Tibial artery (tissue), 4 donors: ENCODE results near the gene F2R.

Source experiments
- DNase-seq, 2 donors: peaks; one replicate each; pipeline ENCODE4 v3.0.0-alpha.2; 2019
- H3K27ac ChIP-seq, 2 donors: fragments of 200-600 bp; sonication (generic) in 1 of 2; 1 replicate in 1 of 2; 2 replicates in 1 of 2; pipeline ENCODE4 v1.5.1; 2018 to 2019; ENCODE audit warnings: mild to moderate bottlenecking in 1 of 2
- H3K27me3 ChIP-seq, 2 donors: fragments of 200-600 bp; sonication (generic) in 1 of 2; one replicate each; pipeline versions ENCODE4 v1.5.1 to v1.6.0; 2016 to 2019
- H3K36me3 ChIP-seq, 3 donors: fragments of 200-600 bp; sonication (generic) in 2 of 3; one replicate each; pipeline ENCODE4 v1.5.1; 2016 to 2019; ENCODE audit warnings: mild to moderate bottlenecking in 2 of 3
- H3K4me1 ChIP-seq, 4 donors: fragments of 200-600 bp; sonication (generic) in 2 of 4; 1 replicate in 3 of 4; 2 replicates in 1 of 4; pipeline ENCODE4 v1.5.1; 2016 to 2019
- H3K4me3 ChIP-seq, 2 donors: fragments of 200-600 bp; sonication (generic) in 1 of 2; 1 replicate in 1 of 2; 2 replicates in 1 of 2; pipeline ENCODE4 v1.5.1; 2018 to 2019; ENCODE audit warnings: mild to moderate bottlenecking in 2 of 2
- H3K9me3 ChIP-seq, 3 donors: fragments of 200-600 bp; sonication (generic) in 1 of 3; one replicate each; pipeline ENCODE4 v1.5.1; 2016 to 2019
- intact Hi-C: fragments of 100-400 bp; cut with DNase I; formaldehyde crosslinking; loops from one replicate; pipeline ENCODE4 v1.15.0; 2023; ENCODE audit warnings: low total_unique reads
- TF ChIP-seq, protein P1 (sequence below), 2 experiments: fragments of 200-600 bp in 1 of 2; fragments of 450-650 bp in 1 of 2; IDR thresholded peaks; one replicate each; pipeline ENCODE4 v1.5.1; 2017 to 2019; ENCODE audit warnings: antibody characterized with exemption in 2 of 2, mild to moderate bottlenecking in 1 of 2, moderate library complexity in 1 of 2

The F2R gene

GRCh38 chr5:76704131-76704663 lies 11.7 kb upstream of the F2R start:
- no peaks in the 10 kb centered on the region for H3K9me3 ChIP-seq
- no peak overlapping the region for H3K4me3 ChIP-seq
- no peaks in the 10 kb centered on the region for H3K36me3 ChIP-seq
- intact Hi-C loops, result no loop called here
- H3K27ac ChIP-seq, result no peak overlapping the region
- H3K27me3 ChIP-seq, result no peaks in the 10 kb centered on the region
- no peak for DNase-seq
- peaks cover 0 to 12% (median 3%) of the 10 kb centered on the region in 4 donors for H3K4me1 ChIP-seq
- TF ChIP-seq, protein P1, sequence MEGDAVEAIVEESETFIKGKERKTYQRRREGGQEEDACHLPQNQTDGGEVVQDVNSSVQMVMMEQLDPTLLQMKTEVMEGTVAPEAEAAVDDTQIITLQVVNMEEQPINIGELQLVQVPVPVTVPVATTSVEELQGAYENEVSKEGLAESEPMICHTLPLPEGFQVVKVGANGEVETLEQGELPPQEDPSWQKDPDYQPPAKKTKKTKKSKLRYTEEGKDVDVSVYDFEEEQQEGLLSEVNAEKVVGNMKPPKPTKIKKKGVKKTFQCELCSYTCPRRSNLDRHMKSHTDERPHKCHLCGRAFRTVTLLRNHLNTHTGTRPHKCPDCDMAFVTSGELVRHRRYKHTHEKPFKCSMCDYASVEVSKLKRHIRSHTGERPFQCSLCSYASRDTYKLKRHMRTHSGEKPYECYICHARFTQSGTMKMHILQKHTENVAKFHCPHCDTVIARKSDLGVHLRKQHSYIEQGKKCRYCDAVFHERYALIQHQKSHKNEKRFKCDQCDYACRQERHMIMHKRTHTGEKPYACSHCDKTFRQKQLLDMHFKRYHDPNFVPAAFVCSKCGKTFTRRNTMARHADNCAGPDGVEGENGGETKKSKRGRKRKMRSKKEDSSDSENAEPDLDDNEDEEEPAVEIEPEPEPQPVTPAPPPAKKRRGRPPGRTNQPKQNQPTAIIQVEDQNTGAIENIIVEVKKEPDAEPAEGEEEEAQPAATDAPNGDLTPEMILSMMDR (IDR thresholded peaks at IDR 0.05), result no peak

- TF ChIP-seq, protein P1 (IDR thresholded peaks at IDR 0.05), result no peak
- no peak overlapping the region for H3K27ac ChIP-seq
- no peaks in the 10 kb centered on the region for H3K9me3 ChIP-seq
- H3K4me1 ChIP-seq, result peaks cover 0 to 12% (median 3%) of the 10 kb centered on the region in 4 donors
- H3K4me3 ChIP-seq, result no peak overlapping the region
- DNase-seq, result no peak
- no peaks in the 10 kb centered on the region for H3K36me3 ChIP-seq
- intact Hi-C loops, result no loop called here
- H3K27me3 ChIP-seq, result no peaks in the 10 kb centered on the region
Observed at GRCh38 chr5:76705574-76705973, 10.4 kb upstream of the F2R start.

DNA sequence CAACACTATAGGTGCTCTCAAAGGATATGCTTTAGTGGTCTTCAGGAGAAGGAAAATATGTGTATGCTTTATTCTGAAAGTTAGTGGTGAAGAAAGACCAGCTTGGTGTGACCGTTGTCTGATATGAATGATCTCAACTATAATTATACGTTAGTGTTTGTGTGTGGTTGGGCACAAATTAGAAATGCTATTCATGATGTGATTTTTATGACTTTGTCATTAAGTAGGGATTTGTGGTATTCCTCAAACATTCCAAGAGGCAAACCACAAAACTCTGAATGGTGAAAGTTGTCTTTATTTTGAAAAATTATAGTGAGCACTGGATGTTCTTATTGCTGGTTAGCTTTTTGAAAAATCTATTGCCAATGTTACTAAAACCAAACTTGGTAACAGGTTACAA lies 6.2 kb upstream of the F2R start:
- intact Hi-C loops, result no loop called here
- H3K27me3 ChIP-seq, result no peaks in the 10 kb centered on the region
- no peaks in the 10 kb centered on the region for H3K9me3 ChIP-seq
- peaks cover 0 to 6% (median 3%) of the 10 kb centered on the region in 4 donors for H3K4me1 ChIP-seq
- peak overlapping the region in 1 of 2 donors; percentile 21 for H3K27ac ChIP-seq
- H3K4me3 ChIP-seq, result no peak overlapping the region
- DNase-seq, result no peak
- H3K36me3 ChIP-seq, result no peaks in the 10 kb centered on the region
- TF ChIP-seq, protein P1 (IDR thresholded peaks at IDR 0.05), result no peak

- Histone ChIP-seq H3K9me3 (no peaks in the 10 kb centered on the region), H3K4me3 (no peak overlapping the region), H3K4me1 (peaks cover 0 to 17% (median 11%) of the 10 kb centered on the region in 4 donors), H3K36me3 (no peaks in the 10 kb centered on the region), H3K27me3 (no peaks in the 10 kb centered on the region), H3K27ac (peak overlapping the region; percentile 45 to 56)
- intact Hi-C loops, result no loop called here
- TF ChIP-seq, protein P1 (IDR thresholded peaks at IDR 0.05), result no peak
- DNase-seq, result no peak
Observed at GRCh38 chr5:76710991-76711390, 4.9 kb upstream of the F2R start.

- peaks cover 0 to 27% (median 15%) of the 10 kb centered on the region in 4 donors for H3K4me1 ChIP-seq
- no peaks in the 10 kb centered on the region for H3K36me3 ChIP-seq
- H3K9me3 ChIP-seq, result no peaks in the 10 kb centered on the region
- peak overlapping the region; percentile 69 to 75 for H3K27ac ChIP-seq
- TF ChIP-seq, protein P1 (IDR thresholded peaks at IDR 0.05), result no peak
- no peaks in the 10 kb centered on the region for H3K27me3 ChIP-seq
- intact Hi-C loops, result no loop called here
- peak overlapping the region; percentile 67 to 72 for H3K4me3 ChIP-seq
- DNase-seq, result no peak
Observed at GRCh38 chr5:76714751-76715485, 1.0 kb upstream of the F2R start.
